ENCODE measurements around the gene LSR.
A peak's percentile ranks its signal among the peaks of the same experiment; 100 is the strongest.

LSR gene

GRCh38 chr19:35247526-35248309 is 1.1 kb upstream of the LSR start:
- no peak overlapping the region for H3K27ac ChIP-seq (ENCODE audit: low read length)
- H3K9me3 ChIP-seq (ENCODE audit: control insufficient read depth, insufficient read depth, low read length): no peaks in the 10 kb centered on the region
- no CpG with 5 or more reads among the region's 42 CpGs for WGBS (ENCODE audit: insufficient coverage, insufficient read length)

GRCh38 chr19:35249146-35249847 is 495 bp downstream of the LSR start:
- no peak for DNase-seq (ENCODE audit: low read depth, low spot score)
- H3K36me3 ChIP-seq (ENCODE audit: control insufficient read depth, insufficient read depth, low read length): peaks cover 8% of the 10 kb centered on the region
- peak overlapping the region; percentile 98 for H3K4me3 ChIP-seq (ENCODE audit: low read length)
- H3K27me3 ChIP-seq (ENCODE audit: control insufficient read depth, insufficient read depth, low read length): no peaks in the 10 kb centered on the region
- peaks cover 8% of the 10 kb centered on the region for H3K4me1 ChIP-seq (ENCODE audit: control insufficient read depth, insufficient read depth, low read length)
- no peak overlapping the region for H3K27ac ChIP-seq (ENCODE audit: low read length)
- no CpG with 5 or more reads among the region's 39 CpGs for WGBS (ENCODE audit: insufficient coverage, insufficient read length)
- no peaks in the 10 kb centered on the region for H3K9me3 ChIP-seq (ENCODE audit: control insufficient read depth, insufficient read depth, low read length)

More at GRCh38 chr19:35247526-35248309, 1.1 kb upstream of the LSR start:
- H3K27me3 ChIP-seq (ENCODE audit: control insufficient read depth, insufficient read depth, low read length): no peaks in the 10 kb centered on the region
- H3K36me3 ChIP-seq (ENCODE audit: control insufficient read depth, insufficient read depth, low read length): peaks cover 7% of the 10 kb centered on the region; the same call in 1 of the 2 replicates
- H3K4me3 ChIP-seq (ENCODE audit: low read length): peak overlapping the region; percentile 98; the same call in 1 of the 2 replicates
- no peak for DNase-seq (ENCODE audit: low read depth, low spot score)
- H3K4me1 ChIP-seq (ENCODE audit: control insufficient read depth, insufficient read depth, low read length): peaks cover 7% of the 10 kb centered on the region

GRCh38 chr19:35249848-35250711 is 1.3 kb downstream of the LSR start:
- Histone ChIP-seq H3K9me3 (ENCODE audit: control insufficient read depth, insufficient read depth, low read length) (no peaks in the 10 kb centered on the region), H3K27ac (ENCODE audit: low read length) (no peak overlapping the region), H3K27me3 (ENCODE audit: control insufficient read depth, insufficient read depth, low read length) (no peaks in the 10 kb centered on the region), H3K4me1 (ENCODE audit: control insufficient read depth, insufficient read depth, low read length) (peaks cover 8% of the 10 kb centered on the region), H3K4me3 (ENCODE audit: low read length) (peak overlapping the region; percentile 98; the same call in 1 of the 2 replicates), H3K36me3 (ENCODE audit: control insufficient read depth, insufficient read depth, low read length) (peaks cover 14% of the 10 kb centered on the region)
- WGBS (ENCODE audit: insufficient coverage, insufficient read length): no CpG with 5 or more reads among the region's 34 CpGs
- no peak for DNase-seq (ENCODE audit: low read depth, low spot score)

GRCh38 chr19:35251456-35251855 is 2.7 kb downstream of the LSR start:
- Histone ChIP-seq H3K4me1 (ENCODE audit: control insufficient read depth, insufficient read depth, low read length) (peaks cover 8% of the 10 kb centered on the region), H3K27ac (ENCODE audit: low read length) (no peak overlapping the region), H3K27me3 (ENCODE audit: control insufficient read depth, insufficient read depth, low read length) (no peaks in the 10 kb centered on the region), H3K9me3 (ENCODE audit: control insufficient read depth, insufficient read depth, low read length) (no peaks in the 10 kb centered on the region), H3K4me3 (ENCODE audit: low read length) (no peak overlapping the region), H3K36me3 (ENCODE audit: control insufficient read depth, insufficient read depth, low read length) (peaks cover 16% of the 10 kb centered on the region)
- no CpG with 5 or more reads among the region's 2 CpGs for WGBS (ENCODE audit: insufficient coverage, insufficient read length)
- no peak for DNase-seq (ENCODE audit: low read depth, low spot score)

- Histone ChIP-seq H3K4me3 (ENCODE audit: low read length) (no peak overlapping the region), H3K4me1 (ENCODE audit: control insufficient read depth, insufficient read depth, low read length) (peaks cover 8% of the 10 kb centered on the region), H3K36me3 (ENCODE audit: control insufficient read depth, insufficient read depth, low read length) (peaks cover 16% of the 10 kb centered on the region), H3K9me3 (ENCODE audit: control insufficient read depth, insufficient read depth, low read length) (no peaks in the 10 kb centered on the region), H3K27ac (ENCODE audit: low read length) (no peak overlapping the region), H3K27me3 (ENCODE audit: control insufficient read depth, insufficient read depth, low read length) (no peaks in the 10 kb centered on the region)
- DNase-seq (ENCODE audit: low read depth, low spot score): no peak
- no CpG with 5 or more reads among the region's 9 CpGs for WGBS (ENCODE audit: insufficient coverage, insufficient read length)
Measured at GRCh38 chr19:35253316-35254286, 4.8 kb downstream of the LSR start.

GRCh38 chr19:35254341-35255297 is 5.8 kb downstream of the LSR start:
- DNase-seq (ENCODE audit: low read depth, low spot score): no peak
- Histone ChIP-seq H3K9me3 (ENCODE audit: control insufficient read depth, insufficient read depth, low read length) (no peaks in the 10 kb centered on the region), H3K4me1 (ENCODE audit: control insufficient read depth, insufficient read depth, low read length) (peaks cover 8% of the 10 kb centered on the region), H3K27ac (ENCODE audit: low read length) (no peak overlapping the region), H3K4me3 (ENCODE audit: low read length) (no peak overlapping the region), H3K27me3 (ENCODE audit: control insufficient read depth, insufficient read depth, low read length) (no peaks in the 10 kb centered on the region), H3K36me3 (ENCODE audit: control insufficient read depth, insufficient read depth, low read length) (peaks cover 17% of the 10 kb centered on the region)
- no CpG with 5 or more reads among the region's 17 CpGs for WGBS (ENCODE audit: insufficient coverage, insufficient read length)

- Histone ChIP-seq H3K36me3 (ENCODE audit: control insufficient read depth, insufficient read depth, low read length) (peaks cover 17% of the 10 kb centered on the region), H3K27ac (ENCODE audit: low read length) (no peak overlapping the region), H3K4me1 (ENCODE audit: control insufficient read depth, insufficient read depth, low read length) (peaks cover 2% of the 10 kb centered on the region), H3K9me3 (ENCODE audit: control insufficient read depth, insufficient read depth, low read length) (no peaks in the 10 kb centered on the region), H3K27me3 (ENCODE audit: control insufficient read depth, insufficient read depth, low read length) (no peaks in the 10 kb centered on the region), H3K4me3 (ENCODE audit: low read length) (no peak overlapping the region)
- DNase-seq (ENCODE audit: low read depth, low spot score): no peak
- WGBS (ENCODE audit: insufficient coverage, insufficient read length): no CpG with 5 or more reads among the region's 2 CpGs
Measured at GRCh38 chr19:35256566-35256965, 7.8 kb downstream of the LSR start.

- Histone ChIP-seq H3K4me1 (ENCODE audit: control insufficient read depth, insufficient read depth, low read length) (peaks cover 2% of the 10 kb centered on the region), H3K27ac (ENCODE audit: low read length) (no peak overlapping the region), H3K4me3 (ENCODE audit: low read length) (no peak overlapping the region), H3K9me3 (ENCODE audit: control insufficient read depth, insufficient read depth, low read length) (no peaks in the 10 kb centered on the region), H3K27me3 (ENCODE audit: control insufficient read depth, insufficient read depth, low read length) (no peaks in the 10 kb centered on the region), H3K36me3 (ENCODE audit: control insufficient read depth, insufficient read depth, low read length) (peaks cover 22% of the 10 kb centered on the region)
- no peak for DNase-seq (ENCODE audit: low read depth, low spot score)
- WGBS (ENCODE audit: insufficient coverage, insufficient read length): no CpG with 5 or more reads among the region's 9 CpGs
Measured at GRCh38 chr19:35257113-35257461, 8.3 kb downstream of the LSR start.

All from iPS DF 6.9 (cell line).